Kidney epithelial cell (primary cell): ENCODE measurements around the gene PLCB2. TPM values are rescaled to one million over a fixed set of nuclear protein-coding genes. Genes with fewer than 3 reads are reported as not detected.

Source experiments
- DNase-seq: peaks from one replicate; pipeline ENCODE4 v3.0.0-alpha.2; 2010; ENCODE audit warnings: low read depth
- H3K27me3 ChIP-seq: 2 replicates; pipeline ENCODE4 v1.6.0; 2011; ENCODE audit warnings: low read length; ENCODE audit not compliant: control insufficient read depth, insufficient read depth
- H3K36me3 ChIP-seq: 2 replicates; pipeline ENCODE4 v1.5.1; 2011; ENCODE audit warnings: low read length; ENCODE audit not compliant: control insufficient read depth, insufficient read depth
- H3K4me3 ChIP-seq: 2 replicates; pipeline ENCODE4 v1.5.1; 2011; ENCODE audit warnings: low read depth, mild to moderate bottlenecking, control low read depth, low read length
- total RNA-seq: library from RNA; depleted of rRNA; stranded (reverse); fragments of >200 nt; gene quantifications from 2 replicates; pipeline ENCODE4 v1.2.3, GENCODE V29; 2015
- TF ChIP-seq, protein P1 (sequence below): IDR thresholded peaks from 2 replicates; pipeline ENCODE4 v1.5.1; 2011; ENCODE audit warnings: mild to moderate bottlenecking, moderate library complexity, low read length, control low read depth, inconsistent platforms; ENCODE audit not compliant: insufficient read depth, poor library complexity, severe bottlenecking

The PLCB2 gene
- total RNA-seq, 1 donor from 2014 or later, result 1.5 TPM

DNA sequence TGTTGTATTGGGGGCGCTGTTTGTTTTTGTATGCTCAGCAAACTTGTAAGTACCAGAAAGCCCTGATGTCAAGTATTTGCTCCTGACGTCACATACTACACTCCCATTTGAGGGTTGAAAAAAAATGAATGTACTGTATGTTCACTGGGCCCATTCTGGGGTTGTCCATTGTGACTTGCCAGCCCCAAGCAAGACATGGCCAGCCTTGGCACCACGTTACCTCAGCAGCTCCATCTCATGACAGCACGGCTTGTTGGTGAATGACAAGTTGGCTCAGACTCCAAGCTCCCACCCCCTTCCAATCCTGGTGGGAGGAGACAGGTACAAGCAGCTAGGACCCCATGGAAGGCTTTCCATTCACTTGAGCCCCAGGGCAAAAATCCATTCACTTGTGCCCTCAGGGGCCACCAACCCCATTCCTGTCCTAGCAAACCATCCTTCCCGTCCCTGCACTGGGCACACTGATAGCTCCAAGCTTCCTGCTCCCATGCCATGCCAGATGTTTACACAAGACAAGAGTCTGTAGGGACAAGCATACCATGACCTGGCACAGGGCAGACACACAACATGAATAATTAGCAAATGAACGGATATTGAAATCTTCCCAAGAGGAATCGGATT is 44.7 kb upstream of the PLCB2 start:
- no peak for DNase-seq
- Histone ChIP-seq H3K27me3 (peaks cover 14% of the 10 kb centered on the region), H3K36me3 (no peaks in the 10 kb centered on the region), H3K4me3 (no peak overlapping the region)
- TF ChIP-seq, protein P1, sequence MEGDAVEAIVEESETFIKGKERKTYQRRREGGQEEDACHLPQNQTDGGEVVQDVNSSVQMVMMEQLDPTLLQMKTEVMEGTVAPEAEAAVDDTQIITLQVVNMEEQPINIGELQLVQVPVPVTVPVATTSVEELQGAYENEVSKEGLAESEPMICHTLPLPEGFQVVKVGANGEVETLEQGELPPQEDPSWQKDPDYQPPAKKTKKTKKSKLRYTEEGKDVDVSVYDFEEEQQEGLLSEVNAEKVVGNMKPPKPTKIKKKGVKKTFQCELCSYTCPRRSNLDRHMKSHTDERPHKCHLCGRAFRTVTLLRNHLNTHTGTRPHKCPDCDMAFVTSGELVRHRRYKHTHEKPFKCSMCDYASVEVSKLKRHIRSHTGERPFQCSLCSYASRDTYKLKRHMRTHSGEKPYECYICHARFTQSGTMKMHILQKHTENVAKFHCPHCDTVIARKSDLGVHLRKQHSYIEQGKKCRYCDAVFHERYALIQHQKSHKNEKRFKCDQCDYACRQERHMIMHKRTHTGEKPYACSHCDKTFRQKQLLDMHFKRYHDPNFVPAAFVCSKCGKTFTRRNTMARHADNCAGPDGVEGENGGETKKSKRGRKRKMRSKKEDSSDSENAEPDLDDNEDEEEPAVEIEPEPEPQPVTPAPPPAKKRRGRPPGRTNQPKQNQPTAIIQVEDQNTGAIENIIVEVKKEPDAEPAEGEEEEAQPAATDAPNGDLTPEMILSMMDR, result no peak

DNA sequence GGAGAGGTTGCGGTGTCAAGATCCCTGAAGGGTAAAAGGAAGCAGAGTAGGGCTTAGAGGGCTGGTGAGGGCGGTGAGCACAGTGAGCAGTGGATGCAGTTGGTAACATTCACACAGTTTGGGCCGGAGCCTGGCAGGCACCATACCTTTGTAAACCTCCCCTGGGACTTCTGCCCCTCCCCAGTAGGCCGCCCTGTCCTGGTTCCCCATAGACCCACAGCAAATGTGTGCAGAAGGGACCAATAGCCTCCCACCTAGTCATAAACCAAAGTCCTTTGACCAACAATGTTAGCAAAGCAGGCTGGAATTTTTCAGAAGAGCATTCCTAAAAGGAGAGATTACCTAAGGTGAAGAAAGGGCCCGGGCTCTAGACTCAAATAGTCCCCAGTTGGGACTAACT is 41.4 kb upstream of the PLCB2 start:
- Histone ChIP-seq H3K27me3 (peaks cover 11% of the 10 kb centered on the region), H3K4me3 (no peak overlapping the region), H3K36me3 (no peaks in the 10 kb centered on the region)
- TF ChIP-seq, protein P1, result no peak
- no peak for DNase-seq

DNA sequence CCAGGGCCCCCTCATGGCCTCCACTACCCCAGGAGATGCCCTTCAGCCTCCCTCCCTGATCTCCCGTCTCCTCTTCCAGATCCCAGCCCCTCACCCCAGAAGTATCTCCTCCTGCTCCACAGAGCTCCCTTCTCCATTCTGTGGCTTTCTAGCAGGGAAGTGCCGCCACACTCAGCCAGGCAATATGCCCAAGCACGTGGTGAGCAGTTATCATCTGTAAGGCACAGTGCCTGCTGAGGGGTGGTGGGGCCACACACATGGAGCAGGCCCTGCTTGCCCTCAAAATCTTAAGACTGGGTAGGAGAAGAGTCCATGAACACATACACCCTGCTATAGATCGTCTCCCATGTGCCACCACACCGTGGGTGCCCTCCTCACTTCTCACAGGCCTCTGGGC is 40.7 kb upstream of the PLCB2 start:
- no peak overlapping the region for H3K4me3 ChIP-seq
- TF ChIP-seq, protein P1, result no peak
- peaks cover 5% of the 10 kb centered on the region for H3K27me3 ChIP-seq
- H3K36me3 ChIP-seq, result no peaks in the 10 kb centered on the region
- DNase-seq, result no peak

DNA sequence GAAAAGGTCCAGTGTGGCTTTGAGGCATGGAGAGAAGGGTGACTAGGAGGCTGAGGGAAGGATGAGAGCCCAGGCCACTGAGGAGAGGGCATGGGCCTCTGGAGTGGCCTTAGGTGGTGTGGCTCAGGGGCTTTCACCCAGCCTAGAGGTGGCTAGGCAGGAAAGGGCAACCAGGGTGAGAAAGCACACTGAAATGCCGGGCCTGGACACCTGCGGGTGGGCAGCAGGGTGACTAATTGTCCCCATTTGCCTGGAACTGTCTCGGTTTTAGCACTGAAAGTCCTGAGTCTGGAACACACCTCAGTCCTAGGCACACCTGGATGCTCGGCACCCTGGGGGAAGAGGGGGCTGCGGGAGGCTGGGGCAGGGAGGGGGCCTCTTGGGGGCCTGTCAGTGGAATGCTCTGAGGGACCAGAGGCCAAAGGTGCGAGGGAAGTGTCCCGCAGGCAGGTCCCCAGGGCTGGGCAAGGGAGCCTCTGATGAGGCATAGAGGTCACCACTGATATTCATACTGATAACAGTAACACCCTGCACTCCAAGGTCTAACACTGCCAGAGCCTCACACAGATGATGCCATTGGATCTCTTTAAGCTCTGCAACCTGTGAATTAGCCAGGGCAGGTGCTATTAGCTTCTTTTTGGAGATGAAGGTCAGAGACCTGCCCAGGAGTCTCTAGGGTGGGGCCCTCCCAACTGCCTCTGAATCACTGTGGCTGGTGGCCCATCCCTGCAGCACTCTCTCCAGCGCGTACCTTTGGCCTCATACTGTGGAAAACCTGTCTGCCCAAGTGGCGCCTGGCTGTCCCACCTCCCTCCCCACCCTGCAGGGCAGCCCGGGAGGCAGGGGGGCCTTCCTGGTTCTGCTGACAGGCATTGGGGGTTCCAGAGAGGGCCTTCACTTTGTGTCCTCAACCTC is 40.1 kb upstream of the PLCB2 start:
- Histone ChIP-seq H3K36me3 (no peaks in the 10 kb centered on the region), H3K27me3 (peaks cover 2% of the 10 kb centered on the region), H3K4me3 (no peak overlapping the region)
- TF ChIP-seq, protein P1, result no peak
- DNase-seq, result no peak

DNA sequence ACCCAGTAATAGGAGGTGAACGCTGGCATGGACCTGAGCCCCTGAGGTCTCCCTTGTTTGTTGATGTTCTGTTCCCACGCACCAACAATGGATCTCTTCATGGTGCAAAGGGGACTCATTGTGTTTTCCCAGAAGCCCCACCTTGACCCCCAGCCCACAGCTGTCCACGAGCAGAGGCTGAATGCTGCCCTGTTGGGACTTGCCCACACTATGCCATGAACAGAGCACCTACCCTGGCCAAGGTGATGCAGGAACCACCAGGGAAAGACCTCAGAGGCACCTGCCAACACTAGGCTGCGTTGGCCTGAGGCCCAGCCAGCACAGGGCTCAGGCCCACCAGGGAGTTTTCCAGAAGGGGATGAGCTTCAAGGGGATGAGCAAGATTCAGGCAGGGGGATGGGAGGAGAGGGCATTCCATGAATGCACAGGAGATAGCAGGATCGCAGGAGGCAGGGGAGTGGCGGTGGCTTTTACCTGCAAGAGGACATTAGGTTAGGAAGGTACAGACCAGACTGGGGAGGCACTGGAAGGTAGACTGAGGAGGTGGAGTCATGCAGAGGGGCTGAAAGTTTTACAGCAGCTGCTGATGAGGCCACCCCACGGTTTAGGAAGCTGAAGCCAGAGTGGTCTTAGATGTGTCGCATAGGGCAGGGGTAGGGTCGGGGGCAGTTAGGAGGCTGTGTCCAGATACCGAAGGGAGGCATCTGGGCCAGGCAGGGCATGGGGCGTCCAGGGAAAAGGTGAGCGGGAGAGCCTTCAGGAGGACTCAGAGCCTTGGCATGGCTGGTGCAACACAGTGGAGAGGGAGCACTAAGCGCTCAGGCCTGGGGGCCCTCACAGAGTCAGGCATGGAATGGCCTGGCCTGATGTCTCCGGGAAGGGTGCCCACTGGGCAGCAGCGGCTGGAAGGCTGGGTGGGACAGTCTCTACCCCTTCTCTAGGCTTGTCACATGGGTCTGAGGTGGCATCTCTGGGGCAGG is 39.1 kb upstream of the PLCB2 start:
- TF ChIP-seq, protein P1, result no peak
- no peaks in the 10 kb centered on the region for H3K36me3 ChIP-seq
- H3K4me3 ChIP-seq, result no peak overlapping the region
- no peaks in the 10 kb centered on the region for H3K27me3 ChIP-seq
- DNase-seq, result no peak
